Epithelial cell of proximal tubule (primary cell): Measurements from ENCODE around the gene ARID3A. TPM values are rescaled to one million over a fixed set of nuclear protein-coding genes. Genes with fewer than 3 reads are reported as not detected.

Experiments used
- DNase-seq: peaks from one replicate; pipeline ENCODE4 v3.0.0-alpha.2; 2011; ENCODE audit warnings: low read depth
- H3K4me3 ChIP-seq: 2 replicates; pipeline ENCODE4 v1.5.1; 2011; ENCODE audit warnings: low read depth, mild to moderate bottlenecking, low read length
- CTCF ChIP-seq: conservative IDR thresholded peaks from 2 replicates; pipeline ENCODE4 v1.5.1; 2012; ENCODE audit warnings: low read depth, mild to moderate bottlenecking, low read length
- total RNA-seq: library from RNA; depleted of rRNA; stranded (reverse); fragments of >200 nt; gene quantifications from 2 replicates; pipeline ENCODE4 v1.2.3, GENCODE V29; 2015

Gene ARID3A
- total RNA-seq, 1 donor from 2014 or later = 37.0 TPM

- DNase-seq = no peak
- TF ChIP-seq CTCF = no peak
- H3K4me3 ChIP-seq = peak overlapping the region; percentile 39
Observed at GRCh38 chr19:940591-941291, 14.9 kb downstream of the ARID3A start.

GRCh38 chr19:941292-942132 is 15.7 kb downstream of the ARID3A start:
- peak overlapping the region; percentile 39 for H3K4me3 ChIP-seq
- no peak for DNase-seq
- no peak for TF ChIP-seq CTCF

GRCh38 chr19:942133-942645 is 16.4 kb downstream of the ARID3A start:
- DNase-seq = no peak
- H3K4me3 ChIP-seq = no peak overlapping the region
- no peak for TF ChIP-seq CTCF

GRCh38 chr19:943551-944170 is 17.8 kb downstream of the ARID3A start:
- H3K4me3 ChIP-seq = no peak overlapping the region
- TF ChIP-seq CTCF = no peak
- DNase-seq = no peak

- no peak for DNase-seq
- no peak for TF ChIP-seq CTCF
Observed at GRCh38 chr19:944171-944567, 18.3 kb downstream of the ARID3A start.

GRCh38 chr19:944663-945241 is 18.9 kb downstream of the ARID3A start:
- DNase-seq = no peak

More at GRCh38 chr19:944171-944567, 18.3 kb downstream of the ARID3A start:
- H3K4me3 ChIP-seq = no peak overlapping the region

More at GRCh38 chr19:944663-945241, 18.9 kb downstream of the ARID3A start:
- H3K4me3 ChIP-seq = no peak overlapping the region
- no peak for TF ChIP-seq CTCF
